GM12878 (cell line): ENCODE measurements around the gene NUDT3. TPM values are rescaled to one million over a fixed set of nuclear protein-coding genes. Genes with fewer than 3 reads are reported as not detected.

ENCODE experiments used
- BRCA1 ChIP-seq: IDR thresholded peaks from 2 replicates; pipeline ENCODE4 v1.6.1; 2011; ENCODE audit warnings: low read depth, low read length, improper control_type of control experiment
- CREB1 ChIP-seq: IDR thresholded peaks from 2 replicates; pipeline ENCODE4 v1.6.1; 2012; ENCODE audit warnings: low read depth, mild to moderate bottlenecking, inconsistent platforms
- DPF2 ChIP-seq: fragments of 450-650 bp; IDR thresholded peaks from 2 replicates; pipeline ENCODE4 v1.6.1; 2017; ENCODE audit warnings: mild to moderate bottlenecking
- ELK1 ChIP-seq: IDR thresholded peaks from 2 replicates; pipeline ENCODE4 v1.6.1; 2012; ENCODE audit warnings: low read depth, low read length, improper control_type of control experiment
- EP300 ChIP-seq, 2 experiments: fragments of 150-350 bp in 1 of 2; IDR thresholded peaks; 2 replicates each; pipeline ENCODE4 v1.6.1; 2011 to 2012; ENCODE audit warnings: low read depth in 2 of 2, low read length in 2 of 2, borderline replicate concordance in 1 of 2, improper control_type of control experiment in 1 of 2, inconsistent platforms in 1 of 2; ENCODE audit not compliant: control insufficient read depth in 1 of 2
- HDAC2 ChIP-seq: fragments of 200-600 bp; sonication (generic); IDR thresholded peaks from 2 replicates; pipeline ENCODE4 v1.6.1; 2017
- KLF5 ChIP-seq: fragments of 450-650 bp; IDR thresholded peaks from 2 replicates; pipeline ENCODE4 v1.6.1; 2014; ENCODE audit warnings: mild to moderate bottlenecking; ENCODE audit not compliant: partially characterized antibody
- NRF1 ChIP-seq: conservative IDR thresholded peaks from 2 replicates; pipeline ENCODE4 v1.6.1; 2011; ENCODE audit warnings: mild to moderate bottlenecking, low read depth, low read length, improper control_type of control experiment
- PML ChIP-seq: IDR thresholded peaks from 2 replicates; pipeline ENCODE4 v1.6.1; 2012; ENCODE audit warnings: low read length, inconsistent platforms
- RELA ChIP-seq: fragments of 450-650 bp; IDR thresholded peaks from 2 replicates; pipeline ENCODE4 v1.8.0; 2014; ENCODE audit warnings: borderline replicate concordance; ENCODE audit not compliant: partially characterized antibody
- SMC3 ChIP-seq: IDR thresholded peaks from 2 replicates; pipeline ENCODE4 v1.6.1; 2011; ENCODE audit warnings: low read length, improper control_type of control experiment, borderline replicate concordance
- ZNF217 ChIP-seq: fragments of 450-650 bp; IDR thresholded peaks from 2 replicates; pipeline ENCODE4 v1.6.1; 2017; ENCODE audit warnings: antibody characterized with exemption, mild to moderate bottlenecking
- polyA plus RNA-seq, 11 experiments: library from polyadenylated mRNA; depleted of rRNA in 4 of 11; unstranded in 6 of 11; stranded (reverse) in 5 of 11; fragments of >200 nt; fragmentation: Nextera tagmentation in 4 of 11; fragmentation: Illumina TruSeq in 1 of 11; extraction: Ambion mirVana in 4 of 11; extraction: Trizol in 1 of 11; gene quantifications; 1 replicate in 1 of 11; 2 replicates in 10 of 11; pipeline versions ENCODE4 v1.2.1 to v1.2.3, GENCODE V29; 2011 to 2016; ENCODE audit warnings: inconsistent platforms in 2 of 11, missing spikeins in 2 of 11, low read depth in 1 of 11
- total RNA-seq, 4 experiments: library from RNA; depleted of rRNA in 3 of 4; stranded (reverse); fragments of >200 nt in 3 of 4; fragmentation: Illumina TruSeq in 1 of 4; extraction: Trizol in 1 of 4; gene quantifications; 2 replicates each; pipeline versions ENCODE4 v1.2.1 to v1.2.3, GENCODE V29; 2013 to 2021
- TF ChIP-seq, protein P1 (sequence below): fragments of 450-650 bp; IDR thresholded peaks from 2 replicates; pipeline ENCODE4 v1.6.1; 2016; ENCODE audit warnings: mild to moderate bottlenecking, moderate library complexity, borderline replicate concordance
- TF ChIP-seq, protein P2 (sequence below): fragments of 450-650 bp; IDR thresholded peaks from 2 replicates; pipeline ENCODE4 v1.6.1; 2017; ENCODE audit warnings: borderline replicate concordance
- TF ChIP-seq, protein P3 (sequence below): fragments of 450-650 bp; IDR thresholded peaks from 2 replicates; pipeline ENCODE4 v1.6.1; 2018; ENCODE audit warnings: mild to moderate bottlenecking, low read depth, moderate library complexity; ENCODE audit not compliant: partially characterized antibody
- TF ChIP-seq, protein P4 (sequence below): fragments of 450-650 bp; IDR thresholded peaks from 2 replicates; pipeline ENCODE4 v1.6.1; 2017; ENCODE audit warnings: low read depth, mild to moderate bottlenecking, moderate library complexity

NUDT3 gene
- total and polyA plus RNA-seq, 10 of the 15 experiments (the other 5 are each of a cell fraction or from before 2014, with no cell fraction given): 2.4 to 32.3 (median 25.5) TPM

DNA sequence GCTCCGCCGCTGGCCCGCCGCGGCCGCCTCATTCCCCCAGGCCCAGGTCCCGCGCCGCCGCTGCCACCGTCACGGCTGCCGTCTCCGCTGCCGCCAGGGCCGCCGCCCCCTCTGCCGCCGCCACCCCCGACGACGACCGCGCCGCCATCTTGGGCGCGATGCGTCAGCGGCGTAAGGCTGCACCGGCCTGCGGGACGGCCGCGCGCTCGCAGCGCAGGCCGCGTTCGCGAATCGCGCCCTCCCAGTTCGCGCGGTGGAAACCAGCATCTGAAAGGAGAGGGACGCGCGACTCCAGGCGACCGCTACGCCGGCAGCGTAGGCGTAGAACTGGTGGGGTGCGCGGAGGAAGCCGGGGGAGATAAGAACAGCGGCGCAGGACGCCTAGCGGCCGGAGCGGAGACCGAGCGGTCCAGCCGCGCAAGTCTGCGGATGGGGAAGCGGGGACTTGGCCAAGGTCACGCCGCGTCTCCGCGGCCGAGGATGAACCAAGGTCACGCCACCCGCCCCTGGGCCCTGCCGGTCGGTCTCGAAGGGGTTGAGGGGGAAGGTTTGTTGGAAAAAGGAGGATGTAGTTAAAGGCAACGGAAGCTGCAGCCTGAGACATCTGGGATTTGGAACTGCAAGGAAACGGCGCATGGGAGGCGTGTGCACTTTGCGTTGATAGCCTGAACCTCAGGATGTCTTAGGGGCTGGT is at the start of gene NUDT3 (continued):
- TF ChIP-seq, protein P1, sequence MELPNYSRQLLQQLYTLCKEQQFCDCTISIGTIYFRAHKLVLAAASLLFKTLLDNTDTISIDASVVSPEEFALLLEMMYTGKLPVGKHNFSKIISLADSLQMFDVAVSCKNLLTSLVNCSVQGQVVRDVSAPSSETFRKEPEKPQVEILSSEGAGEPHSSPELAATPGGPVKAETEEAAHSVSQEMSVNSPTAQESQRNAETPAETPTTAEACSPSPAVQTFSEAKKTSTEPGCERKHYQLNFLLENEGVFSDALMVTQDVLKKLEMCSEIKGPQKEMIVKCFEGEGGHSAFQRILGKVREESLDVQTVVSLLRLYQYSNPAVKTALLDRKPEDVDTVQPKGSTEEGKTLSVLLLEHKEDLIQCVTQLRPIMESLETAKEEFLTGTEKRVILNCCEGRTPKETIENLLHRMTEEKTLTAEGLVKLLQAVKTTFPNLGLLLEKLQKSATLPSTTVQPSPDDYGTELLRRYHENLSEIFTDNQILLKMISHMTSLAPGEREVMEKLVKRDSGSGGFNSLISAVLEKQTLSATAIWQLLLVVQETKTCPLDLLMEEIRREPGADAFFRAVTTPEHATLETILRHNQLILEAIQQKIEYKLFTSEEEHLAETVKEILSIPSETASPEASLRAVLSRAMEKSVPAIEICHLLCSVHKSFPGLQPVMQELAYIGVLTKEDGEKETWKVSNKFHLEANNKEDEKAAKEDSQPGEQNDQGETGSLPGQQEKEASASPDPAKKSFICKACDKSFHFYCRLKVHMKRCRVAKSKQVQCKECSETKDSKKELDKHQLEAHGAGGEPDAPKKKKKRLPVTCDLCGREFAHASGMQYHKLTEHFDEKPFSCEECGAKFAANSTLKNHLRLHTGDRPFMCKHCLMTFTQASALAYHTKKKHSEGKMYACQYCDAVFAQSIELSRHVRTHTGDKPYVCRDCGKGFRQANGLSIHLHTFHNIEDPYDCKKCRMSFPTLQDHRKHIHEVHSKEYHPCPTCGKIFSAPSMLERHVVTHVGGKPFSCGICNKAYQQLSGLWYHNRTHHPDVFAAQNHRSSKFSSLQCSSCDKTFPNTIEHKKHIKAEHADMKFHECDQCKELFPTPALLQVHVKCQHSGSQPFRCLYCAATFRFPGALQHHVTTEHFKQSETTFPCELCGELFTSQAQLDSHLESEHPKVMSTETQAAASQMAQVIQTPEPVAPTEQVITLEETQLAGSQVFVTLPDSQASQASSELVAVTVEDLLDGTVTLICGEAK: no peak
- TF ChIP-seq NRF1 (0 out of 2 replicates have a peak, but pooled peaks have one; percentile 11), ELK1 (no peak), RELA (peak; percentile 43), ZNF217 (peak; percentile 100), SMC3 (peak; percentile 66), CREB1 (peak; percentile 39; the same call in 1 of the 2 replicates), HDAC2 (no peak), BRCA1 (no peak), PML (no peak), EP300 (IDR thresholded peaks at IDR 0.05; ENCODE audit: borderline replicate concordance in 1 of 2, control insufficient read depth in 1 of 2, low read depth in 2 of 2, low read length in 2 of 2) (no peak), KLF5 (peak; percentile 27), DPF2 (peak; percentile 95)
- TF ChIP-seq, protein P2, sequence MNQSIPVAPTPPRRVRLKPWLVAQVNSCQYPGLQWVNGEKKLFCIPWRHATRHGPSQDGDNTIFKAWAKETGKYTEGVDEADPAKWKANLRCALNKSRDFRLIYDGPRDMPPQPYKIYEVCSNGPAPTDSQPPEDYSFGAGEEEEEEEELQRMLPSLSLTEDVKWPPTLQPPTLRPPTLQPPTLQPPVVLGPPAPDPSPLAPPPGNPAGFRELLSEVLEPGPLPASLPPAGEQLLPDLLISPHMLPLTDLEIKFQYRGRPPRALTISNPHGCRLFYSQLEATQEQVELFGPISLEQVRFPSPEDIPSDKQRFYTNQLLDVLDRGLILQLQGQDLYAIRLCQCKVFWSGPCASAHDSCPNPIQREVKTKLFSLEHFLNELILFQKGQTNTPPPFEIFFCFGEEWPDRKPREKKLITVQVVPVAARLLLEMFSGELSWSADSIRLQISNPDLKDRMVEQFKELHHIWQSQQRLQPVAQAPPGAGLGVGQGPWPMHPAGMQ: 0 out of 2 replicates have a peak, but pooled peaks have one; percentile 35
- TF ChIP-seq, protein P3, sequence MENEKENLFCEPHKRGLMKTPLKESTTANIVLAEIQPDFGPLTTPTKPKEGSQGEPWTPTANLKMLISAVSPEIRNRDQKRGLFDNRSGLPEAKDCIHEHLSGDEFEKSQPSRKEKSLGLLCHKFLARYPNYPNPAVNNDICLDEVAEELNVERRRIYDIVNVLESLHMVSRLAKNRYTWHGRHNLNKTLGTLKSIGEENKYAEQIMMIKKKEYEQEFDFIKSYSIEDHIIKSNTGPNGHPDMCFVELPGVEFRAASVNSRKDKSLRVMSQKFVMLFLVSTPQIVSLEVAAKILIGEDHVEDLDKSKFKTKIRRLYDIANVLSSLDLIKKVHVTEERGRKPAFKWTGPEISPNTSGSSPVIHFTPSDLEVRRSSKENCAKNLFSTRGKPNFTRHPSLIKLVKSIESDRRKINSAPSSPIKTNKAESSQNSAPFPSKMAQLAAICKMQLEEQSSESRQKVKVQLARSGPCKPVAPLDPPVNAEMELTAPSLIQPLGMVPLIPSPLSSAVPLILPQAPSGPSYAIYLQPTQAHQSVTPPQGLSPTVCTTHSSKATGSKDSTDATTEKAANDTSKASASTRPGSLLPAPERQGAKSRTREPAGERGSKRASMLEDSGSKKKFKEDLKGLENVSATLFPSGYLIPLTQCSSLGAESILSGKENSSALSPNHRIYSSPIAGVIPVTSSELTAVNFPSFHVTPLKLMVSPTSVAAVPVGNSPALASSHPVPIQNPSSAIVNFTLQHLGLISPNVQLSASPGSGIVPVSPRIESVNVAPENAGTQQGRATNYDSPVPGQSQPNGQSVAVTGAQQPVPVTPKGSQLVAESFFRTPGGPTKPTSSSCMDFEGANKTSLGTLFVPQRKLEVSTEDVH: no peak
- TF ChIP-seq, protein P4, sequence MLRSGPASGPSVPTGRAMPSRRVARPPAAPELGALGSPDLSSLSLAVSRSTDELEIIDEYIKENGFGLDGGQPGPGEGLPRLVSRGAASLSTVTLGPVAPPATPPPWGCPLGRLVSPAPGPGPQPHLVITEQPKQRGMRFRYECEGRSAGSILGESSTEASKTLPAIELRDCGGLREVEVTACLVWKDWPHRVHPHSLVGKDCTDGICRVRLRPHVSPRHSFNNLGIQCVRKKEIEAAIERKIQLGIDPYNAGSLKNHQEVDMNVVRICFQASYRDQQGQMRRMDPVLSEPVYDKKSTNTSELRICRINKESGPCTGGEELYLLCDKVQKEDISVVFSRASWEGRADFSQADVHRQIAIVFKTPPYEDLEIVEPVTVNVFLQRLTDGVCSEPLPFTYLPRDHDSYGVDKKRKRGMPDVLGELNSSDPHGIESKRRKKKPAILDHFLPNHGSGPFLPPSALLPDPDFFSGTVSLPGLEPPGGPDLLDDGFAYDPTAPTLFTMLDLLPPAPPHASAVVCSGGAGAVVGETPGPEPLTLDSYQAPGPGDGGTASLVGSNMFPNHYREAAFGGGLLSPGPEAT: peak; percentile 53
